Airway epithelial cell (primary cell): ENCODE data around the gene TBC1D3E. TPM values are rescaled to one million over a fixed set of nuclear protein-coding genes. Genes with fewer than 3 reads are reported as not detected.

Source experiments
- total RNA-seq: library from RNA; depleted of rRNA; stranded (reverse); fragments of >200 nt; gene quantifications from 2 replicates; pipeline ENCODE4 v1.2.3, GENCODE V29; 2015

Gene TBC1D3E
- not detected in 2 replicates for total RNA-seq

GRCh38 chr17:38127651-38128050 lies at the start of gene TBC1D3E:
TSS of gene TBC1D3E (plus strand) at chr17:38127951. CDS start at chr17:38129496, 1,545 bp downstream.

Other genes starting within 250 kb of the TBC1D3E start
- gene TBC1D3K, start 203.5 kb upstream of the TBC1D3E start, total RNA-seq: not detected in 2 replicates
- 2.4 and 4.2 TPM in 2 replicates for gene TBC1D3L, start 138.9 kb upstream of the TBC1D3E start, total RNA-seq
- not detected in 2 replicates for gene TBC1D3D, start 124.0 kb upstream of the TBC1D3E start, total RNA-seq
- gene TBC1D3C, start 59.3 kb upstream of the TBC1D3E start, total RNA-seq: not detected in 2 replicates
- gene TBC1D3, start 64.6 kb downstream of the TBC1D3E start, total RNA-seq: not detected in 2 replicates
- 32.8 and 34.3 TPM in 2 replicates for gene MRPL45, start 169.2 kb downstream of the TBC1D3E start, total RNA-seq
- not detected in 2 replicates for gene GPR179, start 216.0 kb downstream of the TBC1D3E start, total RNA-seq
- 7.7 and 9.5 TPM in 2 replicates for gene SOCS7, start 223.9 kb downstream of the TBC1D3E start, total RNA-seq